Measurements from ENCODE around the gene THPO.

DNA sequence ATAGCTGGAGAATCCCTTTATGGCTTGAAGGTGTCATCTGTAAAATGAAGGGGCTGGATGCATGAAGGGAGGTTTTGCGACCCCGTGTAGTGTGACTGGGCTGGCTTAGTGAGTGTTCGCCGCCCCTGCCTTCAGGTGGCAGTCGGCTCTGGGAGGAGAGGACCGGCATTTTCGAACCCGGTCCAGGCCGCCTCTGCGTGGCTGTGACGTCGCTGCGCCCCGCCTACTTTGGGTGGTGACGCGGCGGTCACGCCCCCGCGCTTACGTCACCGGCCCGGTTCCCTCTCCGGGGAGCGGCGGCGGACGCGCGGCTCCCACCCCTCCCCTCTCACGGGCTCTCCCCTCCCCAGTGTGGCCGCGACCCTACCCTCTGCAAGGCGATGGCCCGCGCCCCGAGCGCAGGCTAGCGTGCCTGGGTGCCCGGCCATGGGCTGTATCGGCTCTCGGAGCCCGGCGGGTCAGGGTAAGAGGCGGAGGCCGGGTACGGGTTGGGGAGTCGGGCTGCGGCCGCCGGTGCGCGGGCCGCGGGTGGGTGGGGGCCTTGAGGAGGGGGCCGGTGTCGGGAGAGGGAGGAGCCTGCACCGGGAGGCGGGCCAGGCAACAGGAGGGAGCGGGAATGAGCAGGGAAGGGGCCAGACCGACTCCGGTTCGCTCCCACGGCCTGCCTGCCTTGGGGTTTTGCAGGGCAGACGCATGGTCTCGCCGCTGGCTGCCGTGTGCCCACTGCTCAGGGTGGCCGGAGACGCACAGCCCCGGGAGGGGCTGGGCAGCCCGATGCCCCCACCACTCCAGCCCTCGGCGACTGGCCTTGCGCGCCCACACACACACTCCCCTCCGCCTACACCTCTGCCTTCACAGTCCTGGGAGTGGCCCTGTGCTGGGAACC lies 42.1 kb downstream of the THPO start:
- TF ChIP-seq POLR2AphosphoS5 (IDR thresholded peaks at IDR 0.05; ENCODE audit: low read depth, low read length): peak; percentile 62
- no peak for TF ChIP-seq REST (IDR thresholded peaks at IDR 0.05; ENCODE audit: insufficient read depth in 1 of 2, low read depth in 2 of 2, low read length in 2 of 2)
- TF ChIP-seq FOXP2 (optimal IDR thresholded peaks at IDR 0.05; ENCODE audit: borderline replicate concordance, extremely low read depth, extremely low read length, insufficient read depth): peak; percentile 73

All from PFSK-1 (cell line).